GM19035 (cell line): Measurements from ENCODE around the gene KLF17.
"Not testable (repeated sequence)": the region's sequence is repeated elsewhere in the genome, so short reads cannot be mapped to it uniquely, and the experiment has no call there.

Source experiments
- ATAC-seq: cut with Tn5 transposase; IDR thresholded peaks from one replicate; pipeline ENCODE4 v1.9.1; 2021; ENCODE audit not compliant: unreplicated experiment

KLF17 gene

GRCh38 chr1:44108241-44108640 is 10.4 kb upstream of the KLF17 start:
- no peak for ATAC-seq

- no peak for ATAC-seq
Measured at GRCh38 chr1:44108971-44109370, 9.7 kb upstream of the KLF17 start.

GRCh38 chr1:44110916-44111315 is 7.7 kb upstream of the KLF17 start:
- no peak for ATAC-seq

GRCh38 chr1:44111861-44112260 is 6.8 kb upstream of the KLF17 start:
- no peak for ATAC-seq

- no peak for ATAC-seq
Measured at GRCh38 chr1:44112486-44112885, 6.1 kb upstream of the KLF17 start.

GRCh38 chr1:44113095-44113609 is 5.5 kb upstream of the KLF17 start:
- no peak for ATAC-seq

GRCh38 chr1:44114098-44114497 is 4.5 kb upstream of the KLF17 start:
- ATAC-seq, result no peak

- ATAC-seq, result not testable (repeated sequence)
Measured at GRCh38 chr1:44117272-44117671, 1.3 kb upstream of the KLF17 start.

- no peak for ATAC-seq
Measured at GRCh38 chr1:44119525-44119924, 904 bp downstream of the KLF17 start.

- no peak for ATAC-seq
Measured at GRCh38 chr1:44120398-44120949, 1.9 kb downstream of the KLF17 start.

GRCh38 chr1:44129616-44130500 is 11.2 kb downstream of the KLF17 start:
- no peak for ATAC-seq

GRCh38 chr1:44131411-44131810 is 12.8 kb downstream of the KLF17 start:
- no peak for ATAC-seq

GRCh38 chr1:44134071-44134920 is 15.7 kb downstream of the KLF17 start:
- no peak for ATAC-seq

GRCh38 chr1:44135886-44136285 is 17.3 kb downstream of the KLF17 start:
- no peak for ATAC-seq

GRCh38 chr1:44138239-44138638 is 19.6 kb downstream of the KLF17 start:
- no peak for ATAC-seq

- not testable (repeated sequence) for ATAC-seq
Measured at GRCh38 chr1:44139565-44139964, 20.9 kb downstream of the KLF17 start.

- ATAC-seq, result no peak
Measured at GRCh38 chr1:44141531-44141930, 22.9 kb downstream of the KLF17 start, which contains the start of gene KLF18. KLF18 (minus strand) TSS chr1:44141631; CDS start chr1:44141631, 0 bp downstream.

GRCh38 chr1:44144962-44145756 is 26.5 kb downstream of the KLF17 start:
- ATAC-seq, result no peak

- ATAC-seq, result no peak
Measured at GRCh38 chr1:44146536-44147361, 28.1 kb downstream of the KLF17 start.

- no peak for ATAC-seq
Measured at GRCh38 chr1:44147582-44147981, 29.0 kb downstream of the KLF17 start.
